GM19240 (cell line): ENCODE data around the gene EXD3.

Experiments
- DNase-seq: peaks from one replicate; pipeline ENCODE4 v3.0.0; 2011; ENCODE audit warnings: low spot score; ENCODE audit not compliant: insufficient read length

The EXD3 gene

DNA sequence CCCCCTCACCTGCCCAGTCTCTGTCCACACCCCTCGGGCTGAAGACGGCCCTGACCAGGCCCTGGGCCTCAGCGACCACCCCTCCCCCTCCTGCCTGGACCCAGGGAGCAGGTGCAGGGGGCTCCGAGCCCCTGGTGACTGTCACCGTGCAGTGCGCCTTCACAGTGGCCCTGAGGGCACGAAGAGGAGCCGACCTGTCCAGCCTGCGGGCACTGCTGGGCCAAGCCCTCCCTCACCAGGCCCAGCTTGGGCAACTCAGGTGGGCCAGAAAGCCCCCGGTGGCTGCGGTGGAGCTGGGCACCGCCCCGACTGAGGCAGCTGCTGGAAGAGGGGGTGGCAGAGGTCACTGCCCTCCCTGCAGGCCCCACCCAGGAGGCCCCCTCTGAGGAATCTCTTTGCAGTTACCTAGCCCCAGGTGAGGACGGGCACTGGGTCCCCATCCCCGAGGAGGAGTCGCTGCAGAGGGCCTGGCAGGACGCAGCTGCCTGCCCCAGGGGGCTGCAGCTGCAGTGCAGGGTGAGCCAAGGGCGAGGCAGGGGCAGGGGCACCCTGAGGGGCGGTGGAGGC, 10.5 kb upstream of the EXD3 start:
- no peak for DNase-seq

DNA sequence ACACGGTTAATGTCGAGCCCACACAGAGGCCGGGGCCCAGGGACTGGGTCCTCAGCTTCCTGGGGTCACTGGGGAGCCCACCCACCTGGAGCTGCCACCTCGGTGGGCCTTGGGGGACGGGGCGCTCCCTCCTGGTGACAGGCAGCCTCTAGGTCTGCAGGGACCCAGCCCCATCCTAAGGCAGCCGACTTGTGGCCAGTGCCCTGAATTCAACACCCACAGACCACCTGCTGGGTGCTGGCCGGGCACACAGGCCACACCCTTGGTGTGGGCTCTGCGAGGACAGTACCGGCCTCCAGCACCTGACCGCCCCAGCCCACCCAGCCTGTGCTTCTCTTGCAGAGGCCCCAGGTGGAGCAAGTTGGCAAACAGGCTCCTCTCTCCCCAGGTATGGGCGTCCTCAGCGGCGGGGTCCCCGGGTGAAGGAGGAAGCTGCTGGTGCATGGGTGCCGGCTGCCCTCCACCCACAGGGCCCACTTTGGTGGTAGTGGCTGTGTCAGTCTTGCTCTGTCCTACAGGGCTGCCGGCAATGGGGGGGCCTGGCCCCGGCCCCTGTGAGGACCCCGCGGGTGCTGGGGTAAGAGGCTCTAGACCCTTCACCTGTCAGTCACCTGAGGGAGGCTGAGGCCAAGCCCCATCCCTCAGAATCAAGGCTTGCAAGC, 9.9 kb upstream of the EXD3 start:
- no peak for DNase-seq

DNA sequence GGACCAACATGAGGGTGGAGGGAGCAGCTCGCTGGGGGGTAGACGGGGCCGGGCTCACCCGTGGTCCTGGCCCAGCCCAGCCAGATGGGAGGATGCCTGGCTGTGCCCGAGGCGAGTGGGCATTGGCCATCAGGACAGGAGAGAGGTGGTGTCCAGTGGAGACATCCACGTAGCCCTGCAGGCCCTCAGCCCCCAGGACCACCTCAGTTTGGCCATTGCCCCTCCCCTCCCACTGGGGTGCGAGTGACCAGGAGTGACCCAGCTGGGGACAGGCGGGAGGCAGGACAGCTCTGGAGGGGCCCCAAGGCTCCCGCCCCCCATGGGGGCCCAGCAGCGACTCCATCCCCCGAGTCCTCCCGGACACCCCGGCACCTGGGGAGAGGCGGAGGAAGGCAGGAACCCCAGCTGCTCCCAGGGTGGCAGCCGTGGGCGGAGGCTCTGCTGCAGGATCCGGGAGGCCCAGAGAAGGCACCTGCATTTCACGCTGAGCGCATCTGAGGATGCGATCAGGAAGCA, 8.5 kb upstream of the EXD3 start:
- no peak for DNase-seq

DNA sequence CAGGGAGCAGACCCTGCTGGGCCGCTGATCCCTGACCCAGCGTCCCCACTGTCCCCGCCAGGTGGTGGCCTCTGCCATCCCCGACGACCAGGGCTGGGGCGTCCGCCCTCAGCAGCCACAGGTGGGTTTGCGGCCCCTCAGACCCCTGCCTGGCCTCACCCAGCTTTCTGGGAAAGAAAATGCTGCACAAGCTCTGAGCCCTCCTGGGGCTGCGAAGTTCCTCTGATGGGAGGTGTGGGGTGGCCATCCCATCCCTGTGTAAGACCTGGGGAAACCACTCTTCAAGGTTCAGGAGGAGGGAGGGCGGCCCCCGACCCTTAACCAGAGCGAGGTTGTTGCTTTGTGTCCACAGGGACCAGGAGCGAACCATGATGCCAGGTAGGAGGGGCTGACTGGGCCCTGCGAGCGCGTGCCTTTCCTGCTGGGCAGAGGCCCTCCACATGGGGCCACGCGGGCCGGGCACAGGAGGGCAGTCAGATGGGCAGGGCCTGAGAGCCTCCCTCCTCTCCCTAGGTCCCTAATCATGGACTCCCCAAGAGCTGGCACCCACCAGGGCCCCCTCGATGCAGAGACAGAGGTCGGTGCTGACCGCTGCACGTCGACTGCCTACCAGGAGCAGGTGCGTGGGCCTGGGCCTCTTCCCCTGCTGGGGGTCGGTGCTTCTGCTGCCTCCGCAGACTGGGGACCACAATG, 7.9 kb upstream of the EXD3 start:
- DNase-seq: no peak

DNA sequence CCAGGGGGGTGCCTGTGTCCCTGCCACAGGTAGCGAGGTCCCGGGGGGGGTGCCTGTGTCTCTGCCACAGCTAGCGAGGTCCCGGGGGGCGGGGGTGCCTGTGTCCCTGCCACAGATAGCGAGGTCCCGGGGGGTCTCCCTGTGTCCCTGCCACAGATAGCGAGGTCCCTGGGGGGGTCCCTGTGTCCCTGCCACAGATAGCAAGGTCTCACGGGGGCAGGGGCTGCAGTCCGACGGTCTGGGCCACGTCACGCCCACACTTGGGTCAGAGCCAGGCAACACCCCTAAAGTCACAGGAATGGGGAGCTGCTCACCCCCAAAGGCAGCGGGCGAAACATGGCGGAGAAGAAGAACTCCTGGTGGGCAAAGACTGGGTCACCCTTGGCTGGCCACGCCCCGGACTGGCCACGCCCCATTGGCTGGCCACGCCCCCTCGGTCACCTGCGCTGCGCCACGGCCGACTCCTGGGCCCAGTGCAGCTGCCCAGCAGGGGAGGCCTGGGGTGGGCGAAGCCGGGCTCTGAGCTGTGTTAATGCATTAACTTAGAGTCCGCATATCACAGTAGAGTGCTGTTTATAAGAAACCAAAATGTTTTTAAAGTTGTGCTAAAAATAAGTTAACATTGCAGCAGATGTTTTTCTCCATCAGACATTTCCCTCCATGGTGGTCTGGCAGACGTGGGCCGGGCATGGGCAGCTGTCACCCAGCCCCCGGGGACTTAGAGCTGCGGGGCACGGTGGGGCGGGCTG, 7.2 kb upstream of the EXD3 start:
- no peak for DNase-seq

DNA sequence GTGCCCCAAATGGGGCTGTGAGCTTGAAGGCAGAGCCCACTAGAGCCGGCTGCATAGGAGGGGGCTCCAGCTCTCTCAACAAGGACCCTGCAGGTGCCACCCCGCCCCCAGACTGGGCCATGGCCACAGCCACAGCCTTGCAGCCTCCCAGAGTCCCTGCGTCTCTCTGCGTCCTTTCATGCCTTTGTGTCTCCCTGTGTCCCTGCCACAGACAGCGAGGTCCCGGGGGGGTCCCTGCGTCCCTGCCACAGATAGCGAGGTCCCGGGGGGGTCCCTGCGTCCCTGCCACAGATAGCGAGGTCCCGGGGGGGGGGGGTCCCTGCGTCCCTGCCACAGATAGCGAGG, 6.6 kb upstream of the EXD3 start:
- DNase-seq: no peak

DNA sequence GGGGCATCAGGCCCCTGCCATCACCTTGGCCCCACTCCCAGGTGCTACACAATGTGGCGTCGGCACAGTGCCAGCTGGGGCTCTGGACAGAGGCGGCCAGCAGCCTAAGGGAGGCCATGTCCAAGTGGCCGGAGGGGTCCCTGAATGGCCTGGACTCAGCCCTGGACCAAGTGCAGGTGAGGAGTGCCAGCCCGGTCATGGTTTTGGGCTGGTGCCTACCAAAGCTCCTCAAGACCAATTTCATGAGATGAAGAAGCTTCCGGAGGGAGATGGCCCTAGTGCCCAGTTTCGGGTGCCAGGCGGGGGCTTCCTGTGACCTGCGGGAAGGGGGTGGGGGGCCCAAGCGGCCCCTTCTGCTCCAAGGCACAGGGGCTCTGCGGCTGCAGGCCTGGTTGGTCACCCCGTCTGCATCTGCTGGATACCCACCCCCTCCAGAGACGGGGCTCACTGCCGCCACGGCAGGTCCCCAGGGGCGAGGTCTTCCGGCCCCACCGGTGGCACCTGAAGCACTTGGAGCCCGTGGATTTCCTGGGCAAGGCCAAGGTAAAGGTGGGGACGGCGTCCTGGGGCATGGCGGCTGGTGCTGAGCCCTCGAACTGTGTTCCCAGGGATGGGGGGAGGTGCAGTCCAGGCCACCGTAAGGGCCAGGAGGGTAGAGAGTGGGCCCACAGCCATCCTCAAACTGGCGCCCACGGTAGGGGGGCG, 6.0 kb upstream of the EXD3 start:
- DNase-seq: no peak

DNA sequence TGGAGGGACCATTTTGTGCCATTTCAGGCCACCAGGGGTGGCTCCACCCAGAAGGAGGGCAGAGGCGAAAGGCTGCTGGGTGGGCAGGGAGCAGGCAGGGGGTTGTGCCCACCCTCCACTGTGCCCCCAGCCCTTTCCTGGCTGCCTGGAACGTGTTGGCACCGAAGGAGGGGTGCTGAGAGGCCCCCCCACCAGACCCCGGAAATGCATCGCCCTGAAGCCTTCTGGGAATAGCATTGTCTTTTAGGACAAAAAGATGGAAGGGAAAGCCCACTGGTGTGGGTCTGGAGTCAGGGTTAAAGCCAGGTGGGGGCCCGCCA, 5.3 kb upstream of the EXD3 start:
- DNase-seq: no peak

DNA sequence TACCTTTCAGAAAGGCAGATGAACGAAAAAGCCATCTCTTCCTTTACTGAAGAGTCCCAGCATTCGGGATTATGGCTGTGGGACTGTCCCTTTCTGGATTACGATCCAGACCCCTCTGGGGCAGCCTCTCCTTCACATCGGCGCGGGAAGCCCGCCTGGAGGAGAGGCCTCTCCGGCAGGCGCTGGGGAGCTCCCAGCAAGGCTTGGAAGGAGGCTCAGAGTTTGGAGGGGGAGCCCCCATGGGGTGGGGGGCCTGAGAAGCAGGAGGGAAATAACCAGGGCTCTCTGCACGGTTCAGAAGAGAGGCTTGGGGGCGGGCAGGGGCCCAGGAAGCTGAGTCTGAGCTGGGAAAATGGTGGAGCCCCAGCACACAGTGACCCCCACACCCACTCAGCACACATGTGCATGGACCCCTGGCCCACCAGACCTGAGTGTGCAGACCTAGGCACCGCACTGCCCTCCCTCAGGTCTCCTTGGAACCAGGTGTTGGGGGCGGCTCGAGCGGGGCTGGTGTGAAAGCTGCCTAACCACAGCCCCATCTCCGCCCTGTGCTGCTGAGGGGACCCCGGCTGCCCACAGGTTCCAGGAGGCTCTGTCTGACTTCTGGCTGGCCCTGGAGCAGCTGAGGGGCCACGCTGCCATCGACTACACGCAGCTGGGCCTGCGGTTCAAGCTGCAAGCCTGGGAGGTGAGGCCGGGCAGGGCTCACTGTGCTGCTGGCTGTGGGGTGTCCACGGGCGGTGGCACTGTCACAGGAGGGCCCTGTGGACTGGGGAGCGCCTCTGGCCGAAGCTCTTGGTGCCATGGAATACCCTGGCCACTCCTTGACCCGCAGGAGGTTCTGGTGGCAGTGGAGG, 4.7 kb upstream of the EXD3 start:
- no peak for DNase-seq

DNA sequence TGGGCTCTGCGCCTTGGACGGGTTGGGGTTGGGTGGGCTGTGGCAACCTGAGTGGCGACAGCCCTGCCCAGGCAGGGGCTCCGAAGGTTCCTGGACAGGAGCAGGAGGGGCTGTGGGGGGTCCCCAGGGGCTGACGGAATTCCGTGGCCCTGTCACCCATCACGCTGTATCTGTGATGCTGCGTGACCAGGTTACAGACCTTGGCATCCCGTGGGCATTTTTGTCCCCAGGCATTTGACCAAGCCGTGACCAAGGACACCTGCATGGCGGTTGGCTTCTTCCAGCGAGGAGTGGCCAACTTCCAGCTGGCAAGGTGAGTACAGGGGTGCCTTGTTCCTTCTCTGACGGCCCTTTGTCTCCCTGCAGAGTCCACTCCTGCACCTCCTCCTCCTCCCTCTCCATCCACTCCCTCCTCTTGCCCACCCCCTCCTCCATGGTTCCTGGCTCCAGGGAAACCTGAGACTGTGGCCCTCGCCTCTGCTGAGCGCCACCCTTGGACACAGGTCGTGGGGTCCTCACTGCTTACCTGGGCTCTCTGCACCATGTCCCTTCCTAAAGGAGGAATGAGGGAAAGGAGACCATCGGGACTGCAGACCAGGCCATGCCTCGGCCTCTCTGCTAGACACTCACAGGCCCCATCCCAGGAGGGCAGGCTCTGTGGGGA, 3.2 kb upstream of the EXD3 start:
- DNase-seq: no peak

DNA sequence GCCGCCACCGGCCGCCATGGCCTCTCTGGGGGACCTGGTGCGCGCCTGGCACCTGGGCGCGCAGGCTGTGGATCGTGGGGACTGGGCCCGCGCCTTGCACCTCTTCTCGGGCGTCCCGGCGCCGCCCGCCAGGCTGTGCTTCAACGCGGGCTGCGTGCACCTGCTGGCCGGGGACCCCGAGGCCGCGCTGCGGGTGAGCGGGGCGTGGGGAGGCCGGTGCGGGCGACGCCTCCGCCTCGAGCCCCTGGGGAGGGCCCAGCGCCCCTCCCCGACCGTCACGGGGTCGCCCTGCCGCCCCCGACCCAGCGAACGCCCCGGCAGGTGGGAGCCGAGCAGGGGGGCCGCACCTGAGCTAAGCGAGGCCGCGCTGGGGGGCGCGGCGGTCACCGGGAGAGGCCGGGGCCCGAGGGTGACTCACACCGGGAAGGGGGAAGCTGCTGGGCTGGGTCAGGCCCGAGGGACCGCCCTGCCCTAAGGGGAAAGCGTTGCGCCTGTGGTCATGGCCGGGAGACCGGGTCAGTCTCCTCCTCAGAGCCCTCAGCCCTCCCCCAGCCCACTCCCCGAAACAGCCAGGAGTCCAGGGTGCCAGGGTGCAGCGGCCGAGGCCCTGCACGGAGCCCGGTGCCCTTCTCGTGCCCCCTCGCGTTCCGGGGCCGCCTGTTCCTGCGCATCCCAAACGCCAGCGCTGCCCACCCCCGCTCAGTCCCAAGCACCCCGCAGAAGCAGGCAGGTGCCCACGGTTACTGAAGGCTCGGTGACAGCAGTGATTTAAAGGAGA, 741 bp upstream of the EXD3 start:
- no peak for DNase-seq

DNA sequence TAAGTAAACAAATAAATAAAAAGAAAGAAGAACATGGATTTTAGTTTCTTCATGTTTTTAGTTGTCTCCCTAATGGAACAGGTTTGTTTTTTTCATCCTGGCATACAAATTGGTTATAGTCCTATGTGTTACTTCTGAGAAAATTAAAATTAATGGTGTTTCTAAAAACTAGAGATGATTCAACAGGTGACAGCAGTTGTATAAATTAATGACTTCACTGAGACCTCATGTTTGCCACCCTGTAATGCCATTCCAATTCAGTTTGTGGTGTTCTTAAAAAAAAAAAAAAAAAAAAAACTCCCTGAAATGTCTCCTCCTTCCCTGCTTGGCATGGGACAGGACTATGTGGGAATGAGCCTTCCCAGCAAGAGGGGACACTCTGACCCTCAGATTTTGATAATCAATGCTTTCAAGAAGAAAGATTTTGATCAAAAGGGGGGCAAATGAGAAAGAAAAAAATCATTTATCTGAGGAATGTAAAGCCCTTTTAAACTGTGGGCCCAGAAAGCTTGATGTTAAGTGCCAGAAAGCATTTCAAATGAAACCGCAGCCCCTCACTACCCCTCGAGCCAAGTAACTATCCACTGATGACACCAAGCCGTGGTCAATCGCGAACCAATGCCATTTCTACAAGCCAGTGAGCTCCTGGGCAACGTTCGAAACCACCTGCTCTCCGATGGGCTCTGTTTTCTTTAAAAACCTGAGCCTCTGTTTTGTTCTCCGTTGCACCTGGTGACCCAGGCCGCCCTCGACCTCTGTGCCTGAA, 941 bp downstream of the EXD3 start:
- no peak for DNase-seq

DNA sequence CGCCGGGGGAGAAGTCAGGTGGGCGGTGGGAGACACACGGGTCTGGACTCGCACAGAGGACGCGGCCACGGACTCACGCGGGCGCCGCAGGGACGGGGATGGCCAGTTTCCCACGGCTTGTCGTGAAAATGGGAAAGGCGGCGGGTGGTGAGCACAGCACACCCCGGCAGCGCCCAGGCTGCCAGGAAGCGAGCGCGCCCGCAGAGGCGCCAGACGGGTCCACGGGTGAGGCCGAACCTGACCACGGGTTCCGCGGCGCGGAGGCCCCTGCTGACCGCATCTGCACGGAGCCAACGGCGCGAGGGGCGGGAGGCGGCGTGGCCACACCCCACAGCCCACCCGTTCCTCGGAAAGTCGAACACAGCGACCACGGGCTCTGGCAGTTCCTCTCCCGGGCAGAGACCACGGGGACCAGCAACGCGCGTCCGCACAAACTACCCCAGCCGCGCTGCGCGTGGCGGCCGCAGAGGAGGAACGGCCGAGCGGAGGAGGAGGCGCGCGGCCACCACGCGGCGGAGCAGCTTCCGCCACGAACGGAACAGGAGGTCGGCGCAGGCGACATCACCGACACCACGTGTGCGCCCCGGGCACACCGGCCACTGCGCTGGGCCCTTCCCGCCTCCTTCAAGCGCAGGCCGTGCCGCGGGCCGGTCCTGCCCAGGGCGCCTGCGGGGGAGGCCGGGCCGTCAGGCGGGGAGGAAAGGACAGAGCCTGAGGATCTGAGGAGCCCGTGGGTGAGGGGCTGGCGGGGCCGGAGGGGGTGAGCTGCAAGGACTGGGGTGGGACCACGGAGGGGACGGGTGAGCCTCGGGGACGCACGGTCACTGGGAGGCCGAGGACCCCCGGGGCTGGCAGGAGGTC, 5.6 kb downstream of the EXD3 start:
- no peak for DNase-seq

DNA sequence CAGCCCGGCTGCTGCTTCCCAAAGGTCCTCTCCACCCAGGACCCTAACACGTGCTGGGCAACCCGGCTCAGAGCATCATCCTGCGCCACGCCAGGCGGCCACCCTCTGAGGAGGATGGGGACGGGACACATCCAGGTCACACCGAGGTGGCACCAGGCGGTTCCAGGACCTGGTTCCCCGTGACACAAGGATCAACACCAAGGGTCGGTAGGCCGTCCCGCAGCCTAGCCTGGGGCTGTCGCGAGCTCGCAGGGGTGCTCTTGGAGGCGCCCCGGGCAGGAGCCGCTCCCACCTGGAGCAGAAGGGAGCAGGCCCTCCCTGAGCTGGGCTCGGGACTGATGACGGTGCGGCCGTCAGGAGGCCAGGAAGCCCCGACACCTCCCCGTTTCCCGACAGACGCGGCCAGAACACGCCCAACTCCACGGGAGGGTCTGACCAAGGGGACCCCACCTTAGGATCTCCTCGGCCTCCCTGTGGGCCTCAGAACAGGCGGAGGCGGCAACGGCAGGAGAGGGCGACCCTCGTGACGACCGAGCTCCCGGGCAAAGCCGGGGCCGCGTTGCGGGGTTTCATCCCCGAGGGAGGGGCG, 6.3 kb downstream of the EXD3 start:
- no peak for DNase-seq

DNA sequence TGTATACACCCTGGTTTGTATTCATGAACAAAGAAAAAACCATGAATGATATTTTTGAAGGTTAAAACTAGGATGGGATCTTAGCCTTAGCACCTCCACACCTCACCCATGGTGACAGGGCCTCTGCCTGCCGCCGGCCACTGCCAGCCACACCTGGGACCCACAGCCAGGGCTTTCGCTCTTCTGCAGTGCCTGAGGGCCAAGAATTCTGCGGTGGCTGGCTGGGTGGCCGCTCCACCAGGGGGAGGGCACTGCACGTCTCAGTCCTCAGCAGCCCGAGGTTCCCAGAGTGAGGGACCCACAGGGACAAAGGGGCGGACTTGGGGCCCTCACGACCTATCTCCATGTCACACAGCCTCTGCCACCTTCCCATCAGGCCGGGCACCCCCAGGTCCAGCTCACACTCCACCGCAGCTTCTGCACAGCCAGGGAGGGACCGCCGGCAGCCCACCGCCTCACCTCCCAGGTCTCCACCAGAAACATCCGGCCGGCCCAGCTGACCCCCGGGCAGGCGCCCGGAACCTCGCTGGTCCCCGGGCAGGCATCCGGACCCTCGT, 6.9 kb downstream of the EXD3 start:
- DNase-seq: no peak

DNA sequence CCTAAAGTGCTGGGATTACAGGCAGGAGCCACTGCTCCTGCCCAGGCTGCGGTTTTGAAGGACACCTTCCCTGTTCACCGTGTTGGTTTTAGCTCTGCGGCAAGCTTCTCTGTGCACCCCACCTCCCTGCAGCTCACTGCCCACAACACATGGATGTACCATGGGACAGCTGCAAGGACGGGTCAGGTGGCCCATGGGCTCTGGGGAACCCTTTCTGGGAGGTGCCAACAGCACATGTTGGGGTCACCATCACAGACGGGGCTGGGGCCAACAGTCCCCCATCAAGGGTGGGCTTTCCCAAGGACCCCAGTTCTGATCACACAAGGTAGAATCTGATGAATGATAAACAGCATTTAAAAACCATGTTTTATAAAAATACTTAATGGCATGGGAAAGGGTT, 7.5 kb downstream of the EXD3 start:
- DNase-seq: no peak

DNA sequence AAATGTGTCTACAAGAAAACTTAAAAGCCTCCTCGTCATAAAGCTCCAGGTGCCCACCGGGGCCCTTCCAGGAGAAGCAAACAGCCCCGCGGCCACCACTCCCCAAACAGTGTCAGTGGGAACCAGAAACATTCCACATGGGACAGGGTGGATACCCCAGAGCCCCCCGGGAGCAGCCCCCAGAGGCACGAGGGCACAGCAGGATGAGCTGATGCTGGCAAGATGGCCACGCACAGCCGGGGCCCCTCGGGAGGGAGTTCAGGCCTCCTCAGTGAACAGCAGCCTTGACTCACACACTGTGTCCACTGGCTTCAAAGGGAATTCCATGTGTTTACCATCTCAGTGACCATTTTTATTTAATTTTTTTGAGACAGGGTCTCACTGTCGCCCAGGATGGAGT, 10.5 kb downstream of the EXD3 start:
- no peak for DNase-seq
